ENCODE measurements around the gene PIR. TPM values are rescaled to one million over a fixed set of nuclear protein-coding genes. Genes with fewer than 3 reads are reported as not detected.

PIR gene
- total and polyA plus RNA-seq, 2 of the 8 experiments (the other 6 are each of a cell fraction or from before 2014, with no cell fraction given) = 6.4 to 10.3 TPM

GRCh38 chrX:15496824-15497223, 3.7 kb upstream of the PIR start (continued):
- TF ChIP-seq, protein P1, sequence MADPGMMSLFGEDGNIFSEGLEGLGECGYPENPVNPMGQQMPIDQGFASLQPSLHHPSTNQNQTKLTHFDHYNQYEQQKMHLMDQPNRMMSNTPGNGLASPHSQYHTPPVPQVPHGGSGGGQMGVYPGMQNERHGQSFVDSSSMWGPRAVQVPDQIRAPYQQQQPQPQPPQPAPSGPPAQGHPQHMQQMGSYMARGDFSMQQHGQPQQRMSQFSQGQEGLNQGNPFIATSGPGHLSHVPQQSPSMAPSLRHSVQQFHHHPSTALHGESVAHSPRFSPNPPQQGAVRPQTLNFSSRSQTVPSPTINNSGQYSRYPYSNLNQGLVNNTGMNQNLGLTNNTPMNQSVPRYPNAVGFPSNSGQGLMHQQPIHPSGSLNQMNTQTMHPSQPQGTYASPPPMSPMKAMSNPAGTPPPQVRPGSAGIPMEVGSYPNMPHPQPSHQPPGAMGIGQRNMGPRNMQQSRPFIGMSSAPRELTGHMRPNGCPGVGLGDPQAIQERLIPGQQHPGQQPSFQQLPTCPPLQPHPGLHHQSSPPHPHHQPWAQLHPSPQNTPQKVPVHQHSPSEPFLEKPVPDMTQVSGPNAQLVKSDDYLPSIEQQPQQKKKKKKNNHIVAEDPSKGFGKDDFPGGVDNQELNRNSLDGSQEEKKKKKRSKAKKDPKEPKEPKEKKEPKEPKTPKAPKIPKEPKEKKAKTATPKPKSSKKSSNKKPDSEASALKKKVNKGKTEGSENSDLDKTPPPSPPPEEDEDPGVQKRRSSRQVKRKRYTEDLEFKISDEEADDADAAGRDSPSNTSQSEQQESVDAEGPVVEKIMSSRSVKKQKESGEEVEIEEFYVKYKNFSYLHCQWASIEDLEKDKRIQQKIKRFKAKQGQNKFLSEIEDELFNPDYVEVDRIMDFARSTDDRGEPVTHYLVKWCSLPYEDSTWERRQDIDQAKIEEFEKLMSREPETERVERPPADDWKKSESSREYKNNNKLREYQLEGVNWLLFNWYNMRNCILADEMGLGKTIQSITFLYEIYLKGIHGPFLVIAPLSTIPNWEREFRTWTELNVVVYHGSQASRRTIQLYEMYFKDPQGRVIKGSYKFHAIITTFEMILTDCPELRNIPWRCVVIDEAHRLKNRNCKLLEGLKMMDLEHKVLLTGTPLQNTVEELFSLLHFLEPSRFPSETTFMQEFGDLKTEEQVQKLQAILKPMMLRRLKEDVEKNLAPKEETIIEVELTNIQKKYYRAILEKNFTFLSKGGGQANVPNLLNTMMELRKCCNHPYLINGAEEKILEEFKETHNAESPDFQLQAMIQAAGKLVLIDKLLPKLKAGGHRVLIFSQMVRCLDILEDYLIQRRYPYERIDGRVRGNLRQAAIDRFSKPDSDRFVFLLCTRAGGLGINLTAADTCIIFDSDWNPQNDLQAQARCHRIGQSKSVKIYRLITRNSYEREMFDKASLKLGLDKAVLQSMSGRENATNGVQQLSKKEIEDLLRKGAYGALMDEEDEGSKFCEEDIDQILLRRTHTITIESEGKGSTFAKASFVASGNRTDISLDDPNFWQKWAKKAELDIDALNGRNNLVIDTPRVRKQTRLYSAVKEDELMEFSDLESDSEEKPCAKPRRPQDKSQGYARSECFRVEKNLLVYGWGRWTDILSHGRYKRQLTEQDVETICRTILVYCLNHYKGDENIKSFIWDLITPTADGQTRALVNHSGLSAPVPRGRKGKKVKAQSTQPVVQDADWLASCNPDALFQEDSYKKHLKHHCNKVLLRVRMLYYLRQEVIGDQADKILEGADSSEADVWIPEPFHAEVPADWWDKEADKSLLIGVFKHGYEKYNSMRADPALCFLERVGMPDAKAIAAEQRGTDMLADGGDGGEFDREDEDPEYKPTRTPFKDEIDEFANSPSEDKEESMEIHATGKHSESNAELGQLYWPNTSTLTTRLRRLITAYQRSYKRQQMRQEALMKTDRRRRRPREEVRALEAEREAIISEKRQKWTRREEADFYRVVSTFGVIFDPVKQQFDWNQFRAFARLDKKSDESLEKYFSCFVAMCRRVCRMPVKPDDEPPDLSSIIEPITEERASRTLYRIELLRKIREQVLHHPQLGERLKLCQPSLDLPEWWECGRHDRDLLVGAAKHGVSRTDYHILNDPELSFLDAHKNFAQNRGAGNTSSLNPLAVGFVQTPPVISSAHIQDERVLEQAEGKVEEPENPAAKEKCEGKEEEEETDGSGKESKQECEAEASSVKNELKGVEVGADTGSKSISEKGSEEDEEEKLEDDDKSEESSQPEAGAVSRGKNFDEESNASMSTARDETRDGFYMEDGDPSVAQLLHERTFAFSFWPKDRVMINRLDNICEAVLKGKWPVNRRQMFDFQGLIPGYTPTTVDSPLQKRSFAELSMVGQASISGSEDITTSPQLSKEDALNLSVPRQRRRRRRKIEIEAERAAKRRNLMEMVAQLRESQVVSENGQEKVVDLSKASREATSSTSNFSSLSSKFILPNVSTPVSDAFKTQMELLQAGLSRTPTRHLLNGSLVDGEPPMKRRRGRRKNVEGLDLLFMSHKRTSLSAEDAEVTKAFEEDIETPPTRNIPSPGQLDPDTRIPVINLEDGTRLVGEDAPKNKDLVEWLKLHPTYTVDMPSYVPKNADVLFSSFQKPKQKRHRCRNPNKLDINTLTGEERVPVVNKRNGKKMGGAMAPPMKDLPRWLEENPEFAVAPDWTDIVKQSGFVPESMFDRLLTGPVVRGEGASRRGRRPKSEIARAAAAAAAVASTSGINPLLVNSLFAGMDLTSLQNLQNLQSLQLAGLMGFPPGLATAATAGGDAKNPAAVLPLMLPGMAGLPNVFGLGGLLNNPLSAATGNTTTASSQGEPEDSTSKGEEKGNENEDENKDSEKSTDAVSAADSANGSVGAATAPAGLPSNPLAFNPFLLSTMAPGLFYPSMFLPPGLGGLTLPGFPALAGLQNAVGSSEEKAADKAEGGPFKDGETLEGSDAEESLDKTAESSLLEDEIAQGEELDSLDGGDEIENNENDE (IDR thresholded peaks at IDR 0.05; ENCODE audit: insufficient replicate concordance, low read length) = no peak
- TF ChIP-seq SP1 (IDR thresholded peaks at IDR 0.05; ENCODE audit: low read depth, low read length) (no peak), SP4 (IDR thresholded peaks at IDR 0.05; ENCODE audit: low read length) (no peak), SIRT6 (IDR thresholded peaks at IDR 0.05; ENCODE audit: low read length) (no peak), EP300 (IDR thresholded peaks at IDR 0.05; ENCODE audit: borderline replicate concordance in 1 of 2, low read depth in 2 of 2, low read length in 2 of 2) (no peak), SIN3A (conservative IDR thresholded peaks at IDR 0.05 in 1 of 2, IDR thresholded peaks at IDR 0.05 in 1 of 2; ENCODE audit: low read depth in 1 of 2, low read length in 2 of 2) (no peak), CREB1 (IDR thresholded peaks at IDR 0.05) (no peak), TCF12 (IDR thresholded peaks at IDR 0.05; ENCODE audit: low read depth, low read length) (no peak), CBX8 (IDR thresholded peaks at IDR 0.05; ENCODE audit: borderline replicate concordance, low read depth, low read length) (no peak)

Measured in H1 (cell line).